Stomach (tissue), 4 donors: ENCODE results near the gene TAF12.
"Not testable (repeated sequence)": the region's sequence is repeated elsewhere in the genome, so short reads cannot be mapped to it uniquely, and the experiment has no call there.

ENCODE experiments used
- CTCF ChIP-seq, 7 experiments: fragments of 450-650 bp in 4 of 7; fragments of 200-600 bp in 3 of 7; sonication (generic) in 3 of 7; IDR thresholded peaks; one replicate each; pipeline ENCODE4 v1.5.1; 2016 to 2019; ENCODE audit warnings: antibody characterized with exemption in 7 of 7, control low read depth in 2 of 7, mild to moderate bottlenecking in 1 of 7
- POLR2A ChIP-seq, 4 donors: fragments of 450-650 bp; IDR thresholded peaks; one replicate each; pipeline ENCODE4 v1.6.1; 2016; ENCODE audit warnings: antibody characterized with exemption in 4 of 4, control low read depth in 2 of 4, mild to moderate bottlenecking in 1 of 4, moderate library complexity in 1 of 4

DNA sequence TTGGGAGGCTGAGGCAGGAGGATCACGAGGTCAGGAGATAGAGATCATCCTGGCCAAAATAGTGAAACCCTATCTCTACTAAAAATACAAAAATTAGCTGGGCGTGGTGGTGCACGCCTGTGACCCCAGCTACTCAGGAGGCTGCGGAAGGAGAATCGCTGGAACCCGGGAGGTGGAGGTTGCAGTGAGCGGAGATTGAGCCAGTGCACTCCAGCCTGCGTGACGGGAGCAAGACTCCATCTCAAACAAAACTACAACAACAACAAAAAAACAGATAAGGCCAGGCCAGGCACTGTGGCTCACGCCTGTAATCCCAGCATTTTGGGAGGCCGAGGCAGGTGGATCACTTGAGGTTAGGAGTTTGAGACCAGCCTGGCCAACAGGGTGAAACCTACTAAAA is 2.5 kb upstream of the TAF12 start:
- TF ChIP-seq POLR2A, CTCF (IDR thresholded peaks at IDR 0.05): not testable (repeated sequence)
